22Rv1 (cell line): Measurements from ENCODE around the gene HDDC2.

Source experiments
- ZFX ChIP-seq: fragments of 450-650 bp; IDR thresholded peaks from 2 replicates; pipeline ENCODE4 v1.6.1; 2017; ENCODE audit warnings: antibody characterized with exemption, borderline replicate concordance
- TF ChIP-seq, protein P1 (sequence below): fragments of 450-650 bp; IDR thresholded peaks from 2 replicates; pipeline ENCODE4 v1.5.1; 2017; ENCODE audit warnings: mild to moderate bottlenecking

DNA sequence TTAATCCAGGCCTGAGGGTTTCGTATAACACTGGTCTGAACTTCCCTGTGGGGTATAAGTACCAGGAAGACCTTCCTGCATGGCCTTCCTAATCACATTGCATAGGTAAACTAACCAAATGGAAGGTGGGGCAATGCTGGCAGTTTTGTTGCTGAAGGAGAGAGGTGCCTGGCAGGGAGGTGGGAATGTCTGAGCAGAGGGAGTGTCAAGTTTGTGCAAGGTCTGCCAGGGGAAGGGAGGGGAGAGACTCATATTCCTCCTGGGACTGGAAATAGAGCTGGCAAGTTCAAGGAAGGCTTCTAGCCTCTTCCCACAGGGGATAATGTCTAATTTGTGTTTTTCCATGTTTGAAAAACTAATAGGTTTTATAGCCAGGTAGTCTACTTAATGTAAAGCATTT is 70.6 kb downstream of the HDDC2 start:
- TF ChIP-seq, protein P1, sequence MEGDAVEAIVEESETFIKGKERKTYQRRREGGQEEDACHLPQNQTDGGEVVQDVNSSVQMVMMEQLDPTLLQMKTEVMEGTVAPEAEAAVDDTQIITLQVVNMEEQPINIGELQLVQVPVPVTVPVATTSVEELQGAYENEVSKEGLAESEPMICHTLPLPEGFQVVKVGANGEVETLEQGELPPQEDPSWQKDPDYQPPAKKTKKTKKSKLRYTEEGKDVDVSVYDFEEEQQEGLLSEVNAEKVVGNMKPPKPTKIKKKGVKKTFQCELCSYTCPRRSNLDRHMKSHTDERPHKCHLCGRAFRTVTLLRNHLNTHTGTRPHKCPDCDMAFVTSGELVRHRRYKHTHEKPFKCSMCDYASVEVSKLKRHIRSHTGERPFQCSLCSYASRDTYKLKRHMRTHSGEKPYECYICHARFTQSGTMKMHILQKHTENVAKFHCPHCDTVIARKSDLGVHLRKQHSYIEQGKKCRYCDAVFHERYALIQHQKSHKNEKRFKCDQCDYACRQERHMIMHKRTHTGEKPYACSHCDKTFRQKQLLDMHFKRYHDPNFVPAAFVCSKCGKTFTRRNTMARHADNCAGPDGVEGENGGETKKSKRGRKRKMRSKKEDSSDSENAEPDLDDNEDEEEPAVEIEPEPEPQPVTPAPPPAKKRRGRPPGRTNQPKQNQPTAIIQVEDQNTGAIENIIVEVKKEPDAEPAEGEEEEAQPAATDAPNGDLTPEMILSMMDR = no peak
- TF ChIP-seq ZFX = no peak
